ENCODE measurements around the gene CUBN.

CUBN gene

GRCh38 chr10:16794005-16794404 is 335.6 kb downstream of the CUBN start:
- TF ChIP-seq CTCF (conservative IDR thresholded peaks at IDR 0.05), result no peak
- H3K27ac ChIP-seq, result no peak overlapping the region

- no peak for TF ChIP-seq CTCF (conservative IDR thresholded peaks at IDR 0.05)
- H3K27ac ChIP-seq, result no peak overlapping the region
Observed at GRCh38 chr10:16792675-16793074, 336.9 kb downstream of the CUBN start.

- H3K27ac ChIP-seq, result no peak overlapping the region
- no peak for TF ChIP-seq CTCF (conservative IDR thresholded peaks at IDR 0.05)
Observed at GRCh38 chr10:16789765-16790164, 339.8 kb downstream of the CUBN start.

GRCh38 chr10:16789261-16789660 is 340.4 kb downstream of the CUBN start:
- no peak overlapping the region for H3K27ac ChIP-seq
- no peak for TF ChIP-seq CTCF (conservative IDR thresholded peaks at IDR 0.05)

- no peak for TF ChIP-seq CTCF (conservative IDR thresholded peaks at IDR 0.05)
- H3K27ac ChIP-seq, result no peak overlapping the region
Observed at GRCh38 chr10:16788778-16789177, 340.8 kb downstream of the CUBN start.

- no peak overlapping the region for H3K27ac ChIP-seq
- TF ChIP-seq CTCF (conservative IDR thresholded peaks at IDR 0.05), result no peak
Observed at GRCh38 chr10:16788125-16788524, 341.5 kb downstream of the CUBN start.

- no peak for TF ChIP-seq CTCF (conservative IDR thresholded peaks at IDR 0.05)
- H3K27ac ChIP-seq, result no peak overlapping the region
Observed at GRCh38 chr10:16787361-16787791, 342.2 kb downstream of the CUBN start.
